Erythroblast (primary cell): Measurements from ENCODE around the gene KRTAP9-4.

Experiments
- DNase-seq, 2 experiments: peaks; one replicate each; lab custom pipeline; 2025; lab: John Stamatoyannopoulos, UW
- GATA1 ChIP-seq: IDR thresholded peaks from 2 replicates; pipeline ENCODE4 v1.6.1; 2011; ENCODE audit warnings: low read depth, mild to moderate bottlenecking, control low read depth, low read length, moderate library complexity
- POLR2A ChIP-seq: IDR thresholded peaks from 2 replicates; pipeline ENCODE4 v1.6.1; 2011; ENCODE audit warnings: mild to moderate bottlenecking, low read length

The KRTAP9-4 gene

GRCh38 chr17:41284546-41284945 is 35.1 kb downstream of the KRTAP9-4 start:
- DNase-seq: no peak
- TF ChIP-seq GATA1 (no peak), POLR2A (no peak)

GRCh38 chr17:41287050-41287449 is 37.6 kb downstream of the KRTAP9-4 start:
- no peak for DNase-seq
- TF ChIP-seq GATA1 (no peak), POLR2A (no peak)

- no peak for TF ChIP-seq POLR2A
- no peak for DNase-seq
Observed at GRCh38 chr17:41294016-41294415, 44.5 kb downstream of the KRTAP9-4 start.

- no peak for TF ChIP-seq POLR2A
- TF ChIP-seq GATA1: no peak
- no peak for DNase-seq
Observed at GRCh38 chr17:41296846-41297245, 47.4 kb downstream of the KRTAP9-4 start.

GRCh38 chr17:41298458-41299135 is 49.1 kb downstream of the KRTAP9-4 start:
- TF ChIP-seq POLR2A: no peak
- no peak for TF ChIP-seq GATA1
- no peak for DNase-seq
